Skeletal muscle tissue (tissue), 4 donors: ENCODE results near the gene BCL3. TPM values are rescaled to one million over a fixed set of nuclear protein-coding genes. Genes with fewer than 3 reads are reported as not detected.
A peak's percentile ranks its signal among the peaks of the same experiment; 100 is the strongest.
"Not testable (repeated sequence)": the region's sequence is repeated elsewhere in the genome, so short reads cannot be mapped to it uniquely, and the experiment has no call there.

Experiments
- H3K27ac ChIP-seq: one replicate; pipeline ENCODE4 v1.7.0; 2013; ENCODE audit warnings: mild to moderate bottlenecking, low read depth, low read length, inconsistent platforms
- H3K27me3 ChIP-seq, 3 donors: one replicate each; pipeline ENCODE4 v1.7.0; 2013; ENCODE audit warnings: low read length in 3 of 3; ENCODE audit not compliant: control insufficient read depth in 3 of 3, insufficient read depth in 3 of 3
- H3K36me3 ChIP-seq, 3 donors: one replicate each; pipeline ENCODE4 v1.7.0; 2013; ENCODE audit warnings: low read length in 3 of 3; ENCODE audit not compliant: control insufficient read depth in 3 of 3, insufficient read depth in 3 of 3
- H3K4me1 ChIP-seq, 3 donors: one replicate each; pipeline ENCODE4 v1.7.0; 2013; ENCODE audit warnings: low read length in 3 of 3, mild to moderate bottlenecking in 3 of 3; ENCODE audit not compliant: control insufficient read depth in 3 of 3, insufficient read depth in 3 of 3
- H3K4me3 ChIP-seq, 3 donors: one replicate each; pipeline ENCODE4 v1.7.0; 2013; ENCODE audit warnings: low read length in 3 of 3
- H3K9ac ChIP-seq, 3 donors: one replicate each; pipeline ENCODE4 v1.7.0; 2013; ENCODE audit warnings: low read length in 3 of 3, mild to moderate bottlenecking in 3 of 3, moderate library complexity in 2 of 3, low read depth in 1 of 3
- H3K9me3 ChIP-seq, 3 donors: one replicate each; pipeline ENCODE4 v1.7.0; 2013; ENCODE audit warnings: low read length in 3 of 3; ENCODE audit not compliant: control insufficient read depth in 3 of 3
- total RNA-seq: library from RNA; depleted of rRNA; stranded (reverse); fragments of >200 nt; gene quantifications from one replicate; pipeline ENCODE4 v1.2.3, GENCODE V29; 2014
- donor health status: Osteomylitis.

The BCL3 gene
- total RNA-seq, 1 donor from 2014 or later, result 3.1 TPM

- Histone ChIP-seq H3K4me3 (no peak overlapping the region), H3K27ac (no peak overlapping the region), H3K9ac (no peak overlapping the region), H3K9me3 (no peaks in the 10 kb centered on the region), H3K27me3 (no peaks in the 10 kb centered on the region), H3K36me3 (no peaks in the 10 kb centered on the region), H3K4me1 (peaks cover 0 to 11% (median 6%) of the 10 kb centered on the region in 3 donors)
Measured at GRCh38 chr19:44708940-44709339, 39.6 kb upstream of the BCL3 start.

DNA sequence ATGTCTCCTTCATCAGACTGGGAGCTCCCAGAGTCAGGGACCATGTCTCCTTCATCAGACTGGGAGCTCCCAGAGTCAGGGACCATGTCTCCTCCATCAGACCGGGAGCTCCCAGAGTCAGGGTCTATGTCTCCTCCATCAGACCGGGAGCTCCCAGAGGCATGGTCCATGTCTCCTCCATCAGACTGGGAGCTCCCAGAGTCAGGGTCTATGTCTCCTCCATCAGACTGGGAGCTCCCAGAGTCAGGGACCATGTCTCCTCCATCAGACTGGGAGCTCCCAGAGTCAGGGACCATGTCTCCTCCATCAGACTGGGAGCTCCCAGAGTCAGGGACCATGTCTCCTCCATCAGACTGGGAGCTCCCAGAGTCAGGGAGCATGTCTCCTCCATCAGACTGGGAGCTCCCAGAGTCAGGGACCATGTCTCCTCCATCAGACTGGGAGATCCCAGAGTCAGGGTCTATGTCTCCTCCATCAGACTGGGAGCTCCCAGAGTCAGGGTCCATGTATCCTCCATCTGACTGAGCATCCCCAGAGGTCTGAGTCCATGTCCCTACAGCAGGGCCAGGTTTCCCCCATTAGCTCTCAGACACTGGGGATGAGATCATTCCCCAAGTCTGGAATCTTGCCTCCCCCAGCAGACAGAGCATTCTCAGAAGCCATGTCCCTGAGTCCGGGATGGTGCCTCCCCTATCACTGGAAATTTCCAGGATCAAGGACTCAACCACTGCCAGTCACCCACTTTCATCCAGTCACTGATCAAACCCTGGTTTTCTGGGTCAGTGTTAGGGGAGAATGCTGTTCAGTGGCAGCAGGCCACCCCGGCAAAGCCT is 38.9 kb upstream of the BCL3 start:
- H3K4me3 ChIP-seq, H3K36me3 ChIP-seq, H3K9me3 ChIP-seq, H3K27me3 ChIP-seq, H3K9ac ChIP-seq, H3K27ac ChIP-seq: not testable (repeated sequence)
- H3K4me1 ChIP-seq, result peaks cover 0 to 11% (median 6%) of the 10 kb centered on the region in 3 donors

GRCh38 chr19:44710483-44710882 is 38.0 kb upstream of the BCL3 start:
- Histone ChIP-seq H3K36me3 (no peaks in the 10 kb centered on the region), H3K4me1 (peaks cover 0 to 9% (median 6%) of the 10 kb centered on the region in 3 donors), H3K9ac (no peak overlapping the region), H3K4me3 (no peak overlapping the region), H3K9me3 (no peaks in the 10 kb centered on the region), H3K27ac (no peak overlapping the region), H3K27me3 (no peaks in the 10 kb centered on the region)

- Histone ChIP-seq H3K36me3 (no peaks in the 10 kb centered on the region), H3K4me1 (no peaks in the 10 kb centered on the region), H3K27me3 (no peaks in the 10 kb centered on the region)
Measured at GRCh38 chr19:44712864-44713515, 35.5 kb upstream of the BCL3 start.

GRCh38 chr19:44714597-44715169 is 33.8 kb upstream of the BCL3 start:
- Histone ChIP-seq H3K9me3 (no peaks in the 10 kb centered on the region), H3K27ac (no peak overlapping the region), H3K9ac (no peak overlapping the region), H3K36me3 (no peaks in the 10 kb centered on the region), H3K4me1 (peaks cover 9 to 11% (median 11%) of the 10 kb centered on the region in 3 donors), H3K27me3 (no peaks in the 10 kb centered on the region), H3K4me3 (no peak overlapping the region)

More at GRCh38 chr19:44712864-44713515, 35.5 kb upstream of the BCL3 start:
- H3K27ac ChIP-seq, result no peak overlapping the region
- H3K4me3 ChIP-seq, result no peak overlapping the region
- H3K9ac ChIP-seq, result no peak overlapping the region
- H3K9me3 ChIP-seq, result no peaks in the 10 kb centered on the region

GRCh38 chr19:44717603-44718002 is 30.9 kb upstream of the BCL3 start:
- Histone ChIP-seq H3K36me3 (no peaks in the 10 kb centered on the region), H3K4me3 (no peak overlapping the region), H3K9me3 (no peaks in the 10 kb centered on the region), H3K9ac (no peak overlapping the region), H3K4me1 (peaks cover 9 to 14% (median 11%) of the 10 kb centered on the region in 3 donors), H3K27me3 (no peaks in the 10 kb centered on the region), H3K27ac (no peak overlapping the region)

DNA sequence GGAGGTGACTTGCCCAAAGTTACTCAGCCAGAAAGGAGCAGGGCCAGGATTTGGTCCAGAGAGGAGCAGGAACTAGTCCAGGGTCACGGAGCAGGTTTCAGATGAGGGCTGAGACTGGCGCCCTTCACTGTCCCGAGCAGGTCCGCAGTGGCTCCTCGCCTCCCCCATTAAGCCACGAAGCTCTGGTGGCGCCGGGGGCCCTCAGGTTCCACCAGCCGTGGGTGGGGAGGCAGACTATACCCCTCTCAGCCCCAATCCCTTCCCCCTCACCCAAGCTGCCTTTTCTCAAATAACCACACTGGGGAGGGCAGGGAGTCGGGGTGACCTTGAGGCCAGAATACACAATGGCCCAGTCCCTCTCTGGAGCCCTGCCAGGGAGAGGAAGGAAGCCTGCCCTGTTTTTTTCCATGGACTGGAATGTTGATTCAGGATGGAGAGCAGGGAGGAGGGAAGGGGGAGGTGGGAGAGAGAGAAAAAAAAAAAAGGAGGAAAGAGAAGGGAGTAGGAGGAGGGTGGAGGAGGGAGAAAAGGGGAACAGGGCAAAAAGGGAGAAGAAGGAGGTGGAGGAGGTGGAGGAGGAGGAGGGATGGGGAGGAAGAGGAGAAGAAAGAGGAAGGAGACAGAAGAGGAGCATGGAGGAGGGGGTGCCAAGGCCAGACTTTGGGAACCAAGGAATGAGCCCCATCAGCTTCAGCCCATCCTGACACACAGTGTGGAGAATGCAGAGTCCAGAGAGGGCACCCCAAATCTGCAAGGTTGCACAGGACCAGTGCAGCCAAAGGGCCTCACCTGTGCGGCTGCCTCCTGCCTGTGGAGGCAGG is 29.9 kb upstream of the BCL3 start:
- Histone ChIP-seq H3K27ac (peak overlapping the region; percentile 66), H3K27me3 (no peaks in the 10 kb centered on the region), H3K36me3 (no peaks in the 10 kb centered on the region), H3K4me1 (peaks cover 13 to 16% (median 14%) of the 10 kb centered on the region in 3 donors), H3K9ac (peak overlapping the region in 2 of 3 donors; percentile 3 to 66), H3K4me3 (peak overlapping the region in 2 of 3 donors; percentile 43 to 49), H3K9me3 (no peaks in the 10 kb centered on the region)

GRCh38 chr19:44719262-44719701 is 29.2 kb upstream of the BCL3 start:
- no peaks in the 10 kb centered on the region for H3K27me3 ChIP-seq
- no peaks in the 10 kb centered on the region for H3K9me3 ChIP-seq
- H3K4me3 ChIP-seq, result no peak overlapping the region
- no peaks in the 10 kb centered on the region for H3K36me3 ChIP-seq
- H3K4me1 ChIP-seq, result peaks cover 19 to 20% (median 20%) of the 10 kb centered on the region in 3 donors
- H3K27ac ChIP-seq, result no peak overlapping the region
- H3K9ac ChIP-seq, result peak overlapping the region in 1 of 3 donors; percentile 10

- H3K27ac ChIP-seq, H3K27me3 ChIP-seq, H3K4me3 ChIP-seq, H3K9me3 ChIP-seq, H3K9ac ChIP-seq, H3K36me3 ChIP-seq: not testable (repeated sequence)
- peaks cover 28 to 29% (median 29%) of the 10 kb centered on the region in 3 donors for H3K4me1 ChIP-seq
Measured at GRCh38 chr19:44720396-44720795, 28.1 kb upstream of the BCL3 start.
